Transverse colon (tissue), 4 donors: ENCODE measurements around the gene SNRNP70.

ENCODE experiments used
- CTCF ChIP-seq, 5 experiments: fragments of 200-600 bp in 3 of 5; fragments of 450-650 bp in 2 of 5; sonication (generic) in 3 of 5; IDR thresholded peaks; 1 replicate in 2 of 5; 2 replicates in 3 of 5; pipeline ENCODE4 v1.5.1; 2016 to 2017; ENCODE audit warnings: antibody characterized with exemption in 5 of 5, inconsistent platforms in 3 of 5, mild to moderate bottlenecking in 2 of 5, moderate library complexity in 1 of 5
- EP300 ChIP-seq: sonication (generic); formaldehyde crosslinking; IDR thresholded peaks from one replicate; pipeline ENCODE4 v1.6.1; 2017; ENCODE audit warnings: antibody characterized with exemption, low read depth
- POLR2A ChIP-seq: fragments of 450-650 bp; IDR thresholded peaks from one replicate; pipeline ENCODE4 v1.6.1; 2016; ENCODE audit warnings: antibody characterized with exemption, mild to moderate bottlenecking, moderate library complexity
- POLR2AphosphoS5 ChIP-seq, 3 donors: sonication (generic); formaldehyde crosslinking; IDR thresholded peaks; one replicate each; pipeline ENCODE4 v1.6.1; 2016; ENCODE audit warnings: antibody characterized with exemption in 3 of 3

- TF ChIP-seq CTCF (IDR thresholded peaks at IDR 0.05) (no peak), EP300 (no peak), POLR2A (no peak), POLR2AphosphoS5 (IDR thresholded peaks at IDR 0.05) (no peak)
Measured at GRCh38 chr19:49111218-49111998, 26.2 kb downstream of the SNRNP70 start.
